ENCODE data around the gene TEX29. TPM values are rescaled to one million over a fixed set of nuclear protein-coding genes. Genes with fewer than 3 reads are reported as not detected.
A peak's percentile ranks its signal among the peaks of the same experiment; 100 is the strongest.

TEX29 gene
- total and polyA plus RNA-seq, 2 of the 4 experiments (the other 2 are of a cell fraction) = 0.46 TPM; not detected in 1

- H4K5ac ChIP-seq (ENCODE audit: low read depth, low read length) = no peak overlapping the region
- no peak overlapping the region for H2BK20ac ChIP-seq (ENCODE audit: low read depth, low read length)
- H3K27ac ChIP-seq (ENCODE audit: insufficient read depth, low read length) = no peak overlapping the region
- H3K79me1 ChIP-seq (ENCODE audit: low read depth in 1 of 2, low read length in 2 of 2) = no peaks in the 10 kb centered on the region
- H3K18ac ChIP-seq (ENCODE audit: low read depth, low read length) = no peak overlapping the region
- H2BK5ac ChIP-seq (ENCODE audit: low read depth, low read length, poor library complexity, severe bottlenecking) = no peak overlapping the region
- intact Hi-C loops (cut with micrococcal nuclease) = no loop called here
- ATAC-seq (ENCODE audit: low read depth) (no peak), DNase-seq (no peak)
- POLR2A ChIA-PET (ENCODE audit: unreplicated experiment) = no interaction called here
- WGBS, 2 experiments (ENCODE audit: extremely low coverage in 2 of 2, insufficient read length in 1 of 2) = 51% methylated on average over 3 of the region's 29 CpGs; no CpG with 5 or more reads in 1 of the 2 experiments
- TF ChIP-seq RFX5 (IDR thresholded peaks at IDR 0.05; ENCODE audit: low read depth, low read length) (no peak), ELK1 (IDR thresholded peaks at IDR 0.05; ENCODE audit: borderline replicate concordance, low read depth, low read length) (no peak), MAFK (IDR thresholded peaks at IDR 0.05; ENCODE audit: low read depth, low read length) (no peak)
- H2BK15ac ChIP-seq (ENCODE audit: low read depth, low read length) = no peak overlapping the region
- no peak overlapping the region for H3K4me3 ChIP-seq (ENCODE audit: insufficient read depth, low read depth, low read length)
- no peaks in the 10 kb centered on the region for H4K20me1 ChIP-seq (ENCODE audit: insufficient read depth, low read length)
- H2AK5ac ChIP-seq (ENCODE audit: low read depth, low read length) = no peak overlapping the region
- H3K4ac ChIP-seq (ENCODE audit: low read depth, low read length) = no peak overlapping the region
- H2AK9ac ChIP-seq (replicated peaks; ENCODE audit: low read depth, low read length, poor library complexity) = peak overlapping the region; percentile 32
- H3K14ac ChIP-seq (replicated peaks; ENCODE audit: low read depth, low read length) = no peak overlapping the region
- H3K23ac ChIP-seq (ENCODE audit: low read depth, low read length) = no peak overlapping the region
- BruUV-seq (replicated peaks) = no TSS peak
- H3K9me3 ChIP-seq (ENCODE audit: control insufficient read depth, insufficient read depth, low read length) = no peaks in the 10 kb centered on the region; the same call in 1 of the 2 replicates
- in situ Hi-C loops (cut with MboI; ENCODE audit: low sequenced_read_pairs) = no loop called here
- H4K91ac ChIP-seq (ENCODE audit: insufficient read depth, low read depth, low read length) = no peak overlapping the region
- H3K9me1 ChIP-seq (ENCODE audit: insufficient read depth, low read length) = peaks cover 4% of the 10 kb centered on the region; the same call in 1 of the 2 replicates
- no peak overlapping the region for H3K9ac ChIP-seq (ENCODE audit: low read depth, low read length)
- H3K4me2 ChIP-seq (ENCODE audit: low read depth, low read length) = no peak overlapping the region
- dilution Hi-C loops (cut with HindIII; ENCODE audit: low sequenced_read_pairs, unreplicated experiment) = no loop called here
- H2BK120ac ChIP-seq (ENCODE audit: low read depth, low read length) = no peak overlapping the region
- no peak overlapping the region for H4K8ac ChIP-seq (ENCODE audit: low read depth in 2 of 2, low read length in 2 of 2)
- peaks cover 11% of the 10 kb centered on the region for H3K4me1 ChIP-seq (ENCODE audit: control insufficient read depth, insufficient read depth, low read length)
- H3K27me3 ChIP-seq (ENCODE audit: control insufficient read depth, insufficient read depth, low read length) = no peaks in the 10 kb centered on the region
- H2AFZ ChIP-seq (replicated peaks; ENCODE audit: low read length, poor library complexity) = no peak overlapping the region
- no peak overlapping the region for H3K56ac ChIP-seq (ENCODE audit: extremely low read depth, insufficient read depth, low read length)
- no peaks in the 10 kb centered on the region for H3K36me3 ChIP-seq (ENCODE audit: control insufficient read depth, insufficient read depth, low read length)
- CTCF ChIA-PET = no interaction called here
Measured at GRCh38 chr13:111339366-111340143, 19.1 kb downstream of the TEX29 start.

All from IMR-90 (cell line).